SK-N-SH (cell line): ENCODE data around the gene RABAC1. TPM values are rescaled to one million over a fixed set of nuclear protein-coding genes. Genes with fewer than 3 reads are reported as not detected.

Source experiments
- CTCF ChIA-PET: fragments of 300-600, 350-600 bp; formaldehyde crosslinking; extraction: SDS; loops from one replicate; lab custom pipeline; 2021; lab: Yijun Ruan, JAX
- POLR2A ChIA-PET: fragments of 350-600 bp; sonication (Branson Sonifier 250); formaldehyde crosslinking; extraction: SDS; loops from one replicate; lab custom pipeline; 2020; ENCODE audit warnings: antibody characterized with exemption, inconsistent platforms; lab: Yijun Ruan, JAX
- DNase-seq: peaks from one replicate; pipeline ENCODE4 v3.0.0; 2012
- H2AFZ ChIP-seq: fragments of 200-600 bp; sonication (generic); 2 replicates; pipeline ENCODE4 v1.8.1; 2016; ENCODE audit warnings: antibody characterized with exemption, mild to moderate bottlenecking, low read depth
- H3F3A ChIP-seq: fragments of 200-600 bp; sonication (generic); replicated peaks from 2 replicates; pipeline ENCODE3; 2016; ENCODE audit warnings: antibody characterized with exemption, mild to moderate bottlenecking; ENCODE audit not compliant: insufficient read depth
- H3K27ac ChIP-seq, 2 experiments: fragments of 200-500 bp in 1 of 2; fragments of 200-600 bp in 1 of 2; sonication (Bioruptor generic) in 1 of 2; sonication (generic), shearing (Covaris generic) in 1 of 2; 2 replicates each; pipeline versions ENCODE4 v1.5.1 to v1.6.1; 2014 to 2016; ENCODE audit warnings: low read depth in 2 of 2, inconsistent platforms in 1 of 2, low read length in 1 of 2, mild to moderate bottlenecking in 1 of 2, mixed read lengths in 1 of 2
- H3K27me3 ChIP-seq: fragments of 200-600 bp; sonication (generic), shearing (Covaris generic); 2 replicates; pipeline ENCODE4 v1.6.1; 2016; ENCODE audit warnings: mixed run types; ENCODE audit not compliant: insufficient read depth
- H3K36me3 ChIP-seq, 2 experiments: fragments of 200-500 bp in 1 of 2; fragments of 200-600 bp in 1 of 2; sonication (Bioruptor generic) in 1 of 2; sonication (generic) in 1 of 2; replicated peaks in 1 of 2; 2 replicates each; pipeline versions ENCODE3 to v1.5.1; 2014 to 2016; ENCODE audit warnings: low read length in 1 of 2, mild to moderate bottlenecking in 1 of 2; ENCODE audit not compliant: insufficient read depth in 2 of 2, control insufficient read depth in 1 of 2
- H3K4me1 ChIP-seq, 2 experiments: fragments of 200-500 bp in 1 of 2; fragments of 200-600 bp in 1 of 2; sonication (Bioruptor generic) in 1 of 2; sonication (generic), shearing (Covaris generic) in 1 of 2; 2 replicates each; pipeline versions ENCODE4 v1.5.1 to v1.6.1; 2014 to 2016; ENCODE audit warnings: low read depth in 1 of 2, low read length in 1 of 2, mixed run types in 1 of 2; ENCODE audit not compliant: insufficient read depth in 2 of 2, control insufficient read depth in 1 of 2
- H3K4me2 ChIP-seq: fragments of 200-600 bp; sonication (generic), shearing (Covaris generic); 2 replicates; pipeline ENCODE4 v1.6.1; 2017; ENCODE audit warnings: mixed run types
- H3K4me3 ChIP-seq, 2 experiments: fragments of 200-500 bp in 1 of 2; fragments of 200-600 bp in 1 of 2; sonication (Bioruptor generic) in 1 of 2; sonication (generic), shearing (Covaris generic) in 1 of 2; 2 replicates each; pipeline versions ENCODE4 v1.5.1 to v1.8.1; 2014 to 2016; ENCODE audit warnings: low read depth in 2 of 2, inconsistent platforms in 1 of 2, low read length in 1 of 2, mild to moderate bottlenecking in 1 of 2, mixed read lengths in 1 of 2, moderate library complexity in 1 of 2
- H3K79me2 ChIP-seq: fragments of 200-600 bp; sonication (generic); 2 replicates; pipeline ENCODE4 v1.8.1; 2017; ENCODE audit warnings: mild to moderate bottlenecking; ENCODE audit not compliant: insufficient read depth
- H3K9ac ChIP-seq: fragments of 200-600 bp; sonication (generic); 2 replicates; pipeline ENCODE4 v1.6.1; 2017; ENCODE audit warnings: mixed run types
- H3K9me2 ChIP-seq: fragments of 200-600 bp; sonication (generic); 2 replicates; pipeline ENCODE4 v1.6.1; 2017; ENCODE audit warnings: mixed run types
- H3K9me3 ChIP-seq: fragments of 200-600 bp; sonication (generic); 2 replicates; pipeline ENCODE4 v1.6.1; 2017; ENCODE audit warnings: mixed run types, mild to moderate bottlenecking, moderate library complexity
- H4K20me1 ChIP-seq: fragments of 200-600 bp; sonication (generic); 2 replicates; pipeline ENCODE4 v1.6.1; 2017; ENCODE audit warnings: mild to moderate bottlenecking, mixed run types; ENCODE audit not compliant: insufficient read depth
- CHD2 ChIP-seq: fragments of 150-350 bp; IDR thresholded peaks from 2 replicates; pipeline ENCODE4 v1.6.1; 2018; ENCODE audit warnings: low read length; ENCODE audit not compliant: partially characterized antibody
- ELF1 ChIP-seq: IDR thresholded peaks from 2 replicates; pipeline ENCODE4 v1.4.0; 2012
- EP300 ChIP-seq, 2 experiments: IDR thresholded peaks; 2 replicates each; pipeline versions ENCODE4 v1.4.0 to v1.6.1; 2012; ENCODE audit warnings: borderline replicate concordance in 1 of 2, low read depth in 1 of 2, low read length in 1 of 2
- EZH2phosphoT487 ChIP-seq: fragments of 200-600 bp; sonication (generic); IDR thresholded peaks from 2 replicates; pipeline ENCODE4 v1.6.1; 2017; ENCODE audit warnings: low read depth, mixed run types, mild to moderate bottlenecking, antibody characterized with exemption, moderate library complexity, borderline replicate concordance
- FOSL2 ChIP-seq: IDR thresholded peaks from 2 replicates; pipeline ENCODE4 v1.4.0; 2012; ENCODE audit warnings: low read depth, mild to moderate bottlenecking, moderate library complexity, borderline replicate concordance
- FOXM1 ChIP-seq: IDR thresholded peaks from 2 replicates; pipeline ENCODE4 v1.4.0; 2012; ENCODE audit warnings: low read depth, mild to moderate bottlenecking
- GABPA ChIP-seq: IDR thresholded peaks from 2 replicates; pipeline ENCODE4 v1.4.0; 2012; ENCODE audit warnings: low read depth, mild to moderate bottlenecking
- GATA2 ChIP-seq: sonication (generic); formaldehyde crosslinking; IDR thresholded peaks from 2 replicates; pipeline ENCODE4 v1.5.0; 2020; ENCODE audit warnings: mild to moderate bottlenecking, missing genetic modification reagents
- IRF3 ChIP-seq: fragments of 150-350 bp; IDR thresholded peaks from 2 replicates; pipeline ENCODE4 v1.6.1; 2016; ENCODE audit warnings: mild to moderate bottlenecking, low read depth, low read length
- JUND ChIP-seq: IDR thresholded peaks from 2 replicates; pipeline ENCODE4 v1.4.0; 2012
- MXI1 ChIP-seq: IDR thresholded peaks from 2 replicates; pipeline ENCODE4 v1.6.1; 2012; ENCODE audit warnings: mild to moderate bottlenecking, low read depth, low read length, improper control_type of control experiment
- POLR2AphosphoS5 ChIP-seq: IDR thresholded peaks from 2 replicates; pipeline ENCODE4 v1.6.1; 2012; ENCODE audit warnings: low read depth, low read length
- RAD21 ChIP-seq: IDR thresholded peaks from 2 replicates; pipeline ENCODE4 v1.6.1; 2012; ENCODE audit warnings: mild to moderate bottlenecking, low read length
- SMC3 ChIP-seq: IDR thresholded peaks from 2 replicates; pipeline ENCODE4 v1.6.1; 2012; ENCODE audit warnings: low read depth, low read length, improper control_type of control experiment
- TAF1 ChIP-seq: IDR thresholded peaks from 2 replicates; pipeline ENCODE4 v1.6.1; 2012; ENCODE audit warnings: low read depth, mild to moderate bottlenecking, low read length, moderate library complexity, borderline replicate concordance
- YY1 ChIP-seq: IDR thresholded peaks from 2 replicates; pipeline ENCODE4 v1.4.0; 2012; ENCODE audit warnings: low read depth, mild to moderate bottlenecking
- ZBTB33 ChIP-seq: IDR thresholded peaks from 2 replicates; pipeline ENCODE4 v1.4.0; 2012; ENCODE audit warnings: low read depth, borderline replicate concordance
- WGBS: methylation state at CpG from one replicate; pipeline ENCODE4 v1.1.6; 2017; ENCODE audit warnings: low lambda C conversion rate; 5-methylcytosine and 5-hydroxymethylcytosine counted together
- polyA plus RNA-seq, 3 experiments: library from polyadenylated mRNA; depleted of rRNA; stranded (reverse); fragments of >200 nt; gene quantifications; 2 replicates each; pipeline ENCODE4 v1.2.3, GENCODE V29; 2012
- TF ChIP-seq, protein P1 (sequence below): fragments of 150-350 bp; IDR thresholded peaks from 2 replicates; pipeline ENCODE4 v1.6.1; 2017; ENCODE audit warnings: antibody characterized with exemption, low read length, low read depth, borderline replicate concordance

The RABAC1 gene
- polyA plus RNA-seq, 1 of the 3 experiments (the other 2 are of a cell fraction), result 287 TPM

- Histone ChIP-seq H3K9ac (no peak overlapping the region), H3F3A (no peaks in the 10 kb centered on the region), H3K27me3 (no peaks in the 10 kb centered on the region), H2AFZ (no peak overlapping the region), H3K4me2 (no peak overlapping the region), H3K79me2 (no peaks in the 10 kb centered on the region), H3K9me3 (no peaks in the 10 kb centered on the region), H3K9me2 (no peaks in the 10 kb centered on the region), H3K36me3 (no peaks in the 10 kb centered on the region), H3K4me1 (no peaks in the 10 kb centered on the region; a peak in 1 of 4 replicates), H3K4me3 (no peak overlapping the region), H3K27ac (no peak overlapping the region), H4K20me1 (no peaks in the 10 kb centered on the region)
- POLR2A ChIA-PET, result no interaction called here
- 68% methylated on average over 18 of the region's 18 CpGs for WGBS
- CTCF ChIA-PET, result interaction anchor here (0.6 kb wide), 1 partner anchor 49 kb away, joined by 3 read pairs; no protein-coding TSS in a partner anchor
- TF ChIP-seq TAF1 (no peak), GATA2 (CRISPR knock-in tag) (no peak), ELF1 (no peak), POLR2AphosphoS5 (no peak), SMC3 (no peak), MXI1 (no peak), FOSL2 (no peak), CHD2 (no peak), EP300 (IDR thresholded peaks at IDR 0.05; ENCODE audit: borderline replicate concordance in 1 of 2, low read depth in 1 of 2, low read length in 1 of 2) (no peak), RAD21 (no peak), JUND (no peak)
- TF ChIP-seq, protein P1, sequence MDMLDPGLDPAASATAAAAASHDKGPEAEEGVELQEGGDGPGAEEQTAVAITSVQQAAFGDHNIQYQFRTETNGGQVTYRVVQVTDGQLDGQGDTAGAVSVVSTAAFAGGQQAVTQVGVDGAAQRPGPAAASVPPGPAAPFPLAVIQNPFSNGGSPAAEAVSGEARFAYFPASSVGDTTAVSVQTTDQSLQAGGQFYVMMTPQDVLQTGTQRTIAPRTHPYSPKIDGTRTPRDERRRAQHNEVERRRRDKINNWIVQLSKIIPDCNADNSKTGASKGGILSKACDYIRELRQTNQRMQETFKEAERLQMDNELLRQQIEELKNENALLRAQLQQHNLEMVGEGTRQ, result no peak
- DNase-seq, result no peak
These were observed 36.5 kb downstream of the RABAC1 start for GRCh38 chr19:41922585-41922984.

DNA sequence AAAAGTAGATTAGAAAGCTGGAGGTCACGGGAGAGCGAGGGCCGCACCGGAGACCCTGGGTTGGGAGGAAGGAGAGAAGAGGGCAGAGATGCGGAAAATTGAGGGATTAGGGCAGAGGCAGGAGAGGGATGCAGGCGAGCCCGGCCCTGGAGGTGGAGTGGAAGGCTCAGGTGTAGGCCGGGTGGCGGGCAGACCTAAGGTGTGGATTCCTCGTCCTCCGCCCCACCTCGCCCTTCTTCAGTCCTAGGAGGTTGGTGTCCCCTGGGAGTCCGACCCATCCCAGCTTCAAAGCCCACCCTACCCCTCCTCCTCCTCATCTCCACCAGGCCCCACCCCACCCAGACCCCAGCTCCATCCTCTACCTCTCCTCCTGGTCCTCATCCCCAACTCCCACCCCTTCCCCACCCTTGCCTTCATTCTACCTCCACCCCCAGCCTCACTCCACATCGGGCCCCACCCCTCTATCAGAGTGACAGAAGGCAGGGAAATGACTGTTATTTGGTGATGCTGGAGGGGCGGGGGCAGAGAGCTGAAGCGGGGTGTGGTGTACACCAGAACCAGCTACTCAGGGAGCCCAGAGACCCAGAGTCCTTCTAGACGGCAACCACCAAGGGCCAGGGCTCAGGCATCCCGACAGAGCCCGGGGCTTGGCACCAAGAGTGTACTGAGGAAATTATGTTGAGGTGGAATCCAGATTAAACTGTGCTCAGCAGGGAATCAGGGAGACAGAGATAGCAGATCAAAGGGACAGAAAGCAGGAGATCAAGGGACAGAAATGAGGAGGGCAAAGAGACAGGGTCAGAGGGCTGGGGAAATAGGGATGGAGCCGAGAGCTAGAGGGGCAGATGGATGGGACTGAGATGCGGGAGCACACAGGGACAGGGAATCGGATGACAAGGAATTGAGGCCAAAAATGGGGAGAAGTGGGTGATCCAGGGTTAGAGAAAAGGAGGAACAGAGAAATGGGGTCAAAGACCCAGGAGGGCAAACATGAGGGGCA is 37.2 kb downstream of the RABAC1 start:
- Histone ChIP-seq H3K9me2 (no peaks in the 10 kb centered on the region), H3F3A (no peaks in the 10 kb centered on the region), H4K20me1 (no peaks in the 10 kb centered on the region), H3K27ac (no peak overlapping the region), H3K4me3 (no peak overlapping the region), H3K79me2 (no peaks in the 10 kb centered on the region), H3K27me3 (no peaks in the 10 kb centered on the region), H2AFZ (no peak overlapping the region), H3K36me3 (no peaks in the 10 kb centered on the region), H3K9ac (no peak overlapping the region), H3K4me2 (no peak overlapping the region), H3K9me3 (no peaks in the 10 kb centered on the region), H3K4me1 (no peaks in the 10 kb centered on the region)
- CTCF ChIA-PET, result interaction anchor here (0.6 kb wide), 1 partner anchor 49 kb away, joined by 3 read pairs; no protein-coding TSS in a partner anchor
- WGBS, result 74% methylated on average over 22 of the region's 22 CpGs
- POLR2A ChIA-PET, result no interaction called here
- no peak for DNase-seq
- TF ChIP-seq RAD21 (no peak), GATA2 (CRISPR knock-in tag) (no peak), GABPA (no peak), YY1 (no peak), IRF3 (no peak), EZH2phosphoT487 (no peak), FOXM1 (no peak), ZBTB33 (no peak), JUND (no peak), ELF1 (no peak)
